Endodermal cell (in vitro differentiated cells): ENCODE results near the gene PHETA2. TPM values are rescaled to one million over a fixed set of nuclear protein-coding genes. Genes with fewer than 3 reads are reported as not detected.

Experiments
- DNase-seq: peaks from one replicate; pipeline ENCODE4 v3.0.0-alpha.2; 2017
- H3K27ac ChIP-seq: 2 replicates; pipeline ENCODE4 v1.5.1; 2013; ENCODE audit warnings: mild to moderate bottlenecking, low read depth, low read length, moderate library complexity
- H3K27me3 ChIP-seq: 2 replicates; pipeline ENCODE4 v1.6.1; 2013; ENCODE audit warnings: mild to moderate bottlenecking, low read length, moderate library complexity; ENCODE audit not compliant: insufficient read depth, control insufficient read depth, poor library complexity, severe bottlenecking
- H3K36me3 ChIP-seq: 2 replicates; pipeline ENCODE4 v1.7.0; 2013; ENCODE audit warnings: mild to moderate bottlenecking, low read length, moderate library complexity; ENCODE audit not compliant: control insufficient read depth, insufficient read depth
- H3K4me1 ChIP-seq: one replicate; pipeline ENCODE4 v1.7.0; 2013; ENCODE audit warnings: low read length; ENCODE audit not compliant: control insufficient read depth, insufficient read depth
- H3K4me3 ChIP-seq: 2 replicates; pipeline ENCODE4 v1.5.1; 2013; ENCODE audit warnings: mild to moderate bottlenecking, low read length, moderate library complexity
- H3K9ac ChIP-seq: 2 replicates; pipeline ENCODE4 v1.6.1; 2013; ENCODE audit warnings: mild to moderate bottlenecking, low read length, moderate library complexity; ENCODE audit not compliant: poor library complexity, severe bottlenecking; ENCODE audit errors: extremely low read depth
- H3K9me3 ChIP-seq: 2 replicates; pipeline ENCODE4 v1.6.1; 2013; ENCODE audit warnings: mild to moderate bottlenecking, low read length, moderate library complexity; ENCODE audit not compliant: control insufficient read depth
- H3K27ac Mint-ChIP-seq: 2 replicates; pipeline ENCODE4 v1.8.0; 2020; ENCODE audit warnings: mixed read lengths
- H3K27me3 Mint-ChIP-seq: 2 replicates; pipeline ENCODE4 v1.8.0; 2021; ENCODE audit warnings: mild to moderate bottlenecking, mixed read lengths; ENCODE audit not compliant: insufficient read depth
- H3K36me3 Mint-ChIP-seq: 2 replicates; pipeline ENCODE4 v1.8.0; 2020; ENCODE audit warnings: low read depth, mixed read lengths
- H3K4me1 Mint-ChIP-seq: 2 replicates; pipeline ENCODE4 v1.8.0; 2020; ENCODE audit warnings: mixed read lengths
- H3K4me3 Mint-ChIP-seq: 2 replicates; pipeline ENCODE4 v1.8.0; 2020; ENCODE audit warnings: mild to moderate bottlenecking, moderate library complexity, mixed read lengths
- H3K9me3 Mint-ChIP-seq: 2 replicates; pipeline ENCODE4 v1.8.0; 2020; ENCODE audit warnings: mild to moderate bottlenecking, mixed read lengths
- WGBS, 2 experiments: methylation state at CpG; one replicate each; pipeline versions ENCODE4 v1.1.5 to v1.1.7; 2013; ENCODE audit warnings: missing lambda C conversion rate in 2 of 2, mixed read lengths in 1 of 2; ENCODE audit not compliant: insufficient coverage in 1 of 2, insufficient read length in 1 of 2; 5-methylcytosine and 5-hydroxymethylcytosine counted together
- total RNA-seq, 2 donors: library from RNA; stranded (reverse); fragmentation: NEBNext Ultra II Directional in 1 of 2; extraction: Animal tissue kit (Norgen Biotek cat#: 25700) in 1 of 2; gene quantifications; 2 replicates in 1 of 2; 3 replicates in 1 of 2; pipeline ENCODE4 v1.2.1, GENCODE V29; 2021
- TF ChIP-seq, protein P1 (sequence below): fragments of 200-600 bp; sonication (generic); conservative IDR thresholded peaks from 2 replicates; pipeline ENCODE4 v1.5.0; 2021; ENCODE audit warnings: antibody characterized with exemption, mild to moderate bottlenecking

Gene PHETA2
- total RNA-seq, 2 donors from 2014 or later, result 8.1 to 9.0 TPM

DNA sequence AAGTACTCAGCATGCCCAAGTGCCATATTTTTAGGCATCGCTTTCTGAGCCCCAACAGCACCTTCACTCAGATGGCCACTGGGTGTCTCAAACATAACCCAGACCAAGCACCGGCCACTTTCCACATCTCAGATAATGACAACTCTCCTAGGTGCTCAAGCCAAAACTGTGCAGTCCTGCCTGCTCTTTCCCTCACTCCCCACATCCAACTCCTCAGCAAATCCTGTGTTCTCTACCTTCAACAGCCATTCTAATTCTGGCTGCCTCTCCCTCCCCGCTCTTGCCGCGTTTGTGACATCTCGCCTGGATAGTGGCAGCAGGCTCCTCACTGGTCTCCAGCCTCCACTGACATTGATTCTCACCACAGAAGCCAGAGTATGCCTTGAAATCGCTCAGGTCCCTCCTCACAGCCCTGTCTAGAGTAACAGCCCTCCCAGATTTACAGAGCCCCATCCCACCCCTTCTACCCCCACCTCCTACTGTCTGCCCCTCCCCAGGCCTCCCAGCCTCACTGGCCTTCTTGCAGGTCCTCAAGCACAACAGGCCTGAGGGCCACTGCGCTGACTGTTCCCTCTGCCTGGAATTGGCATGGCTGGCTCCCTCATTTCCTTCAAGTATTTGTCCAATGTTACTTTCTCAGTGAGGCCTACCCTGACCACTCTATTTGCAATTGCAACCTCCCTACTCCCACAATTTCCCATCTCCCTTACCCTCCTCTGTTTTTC is 1.3 kb upstream of the PHETA2 start:
- Histone ChIP-seq H3K9ac (no peak overlapping the region), H3K27ac (no peak overlapping the region), H3K9me3 (no peaks in the 10 kb centered on the region), H3K27me3 (no peaks in the 10 kb centered on the region), H3K4me1 (no peaks in the 10 kb centered on the region), H3K4me3 (no peak overlapping the region), H3K36me3 (no peaks in the 10 kb centered on the region)
- no peak for DNase-seq
- H3K4me1 Mint-ChIP-seq, result peaks cover 8% of the 10 kb centered on the region
- peaks cover 8% of the 10 kb centered on the region for H3K36me3 Mint-ChIP-seq
- H3K4me3 Mint-ChIP-seq, result peak overlapping the region; percentile 48
- H3K9me3 Mint-ChIP-seq, result no peaks in the 10 kb centered on the region
- WGBS, 2 experiments, result 82 to 83% methylated on average over 7 to 8 of the region's 8 CpGs
- H3K27ac Mint-ChIP-seq, result no peak overlapping the region
- TF ChIP-seq, protein P1, sequence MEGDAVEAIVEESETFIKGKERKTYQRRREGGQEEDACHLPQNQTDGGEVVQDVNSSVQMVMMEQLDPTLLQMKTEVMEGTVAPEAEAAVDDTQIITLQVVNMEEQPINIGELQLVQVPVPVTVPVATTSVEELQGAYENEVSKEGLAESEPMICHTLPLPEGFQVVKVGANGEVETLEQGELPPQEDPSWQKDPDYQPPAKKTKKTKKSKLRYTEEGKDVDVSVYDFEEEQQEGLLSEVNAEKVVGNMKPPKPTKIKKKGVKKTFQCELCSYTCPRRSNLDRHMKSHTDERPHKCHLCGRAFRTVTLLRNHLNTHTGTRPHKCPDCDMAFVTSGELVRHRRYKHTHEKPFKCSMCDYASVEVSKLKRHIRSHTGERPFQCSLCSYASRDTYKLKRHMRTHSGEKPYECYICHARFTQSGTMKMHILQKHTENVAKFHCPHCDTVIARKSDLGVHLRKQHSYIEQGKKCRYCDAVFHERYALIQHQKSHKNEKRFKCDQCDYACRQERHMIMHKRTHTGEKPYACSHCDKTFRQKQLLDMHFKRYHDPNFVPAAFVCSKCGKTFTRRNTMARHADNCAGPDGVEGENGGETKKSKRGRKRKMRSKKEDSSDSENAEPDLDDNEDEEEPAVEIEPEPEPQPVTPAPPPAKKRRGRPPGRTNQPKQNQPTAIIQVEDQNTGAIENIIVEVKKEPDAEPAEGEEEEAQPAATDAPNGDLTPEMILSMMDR, result peak; percentile 49
- peaks cover 9% of the 10 kb centered on the region for H3K27me3 Mint-ChIP-seq

DNA sequence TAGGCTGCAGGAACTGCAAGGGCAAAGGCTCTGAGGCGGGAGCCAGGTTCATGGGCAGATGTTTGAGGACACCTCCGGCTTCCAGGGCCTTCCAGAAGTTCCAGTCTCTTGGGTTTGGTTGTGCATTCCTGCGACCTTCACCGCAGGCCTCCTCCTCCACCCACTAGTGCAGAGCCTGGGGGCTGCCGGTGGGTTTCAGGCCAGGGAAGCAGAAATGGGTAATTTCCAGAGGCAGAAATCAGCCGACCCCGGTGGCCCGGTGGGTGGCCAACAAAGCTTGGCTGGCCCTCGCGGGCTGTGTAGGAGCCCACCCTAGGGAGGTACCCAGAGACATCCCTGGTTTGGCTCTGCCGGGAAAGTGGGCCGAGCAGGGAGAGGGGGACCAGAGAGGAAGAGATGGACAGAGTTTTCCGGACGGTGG is 417 bp upstream of the PHETA2 start:
- H3K4me3 ChIP-seq, result no peak overlapping the region
- Mint-ChIP-seq H3K4me3 (peak overlapping the region; percentile 48), H3K27me3 (peaks cover 9% of the 10 kb centered on the region), H3K9me3 (no peaks in the 10 kb centered on the region), H3K27ac (no peak overlapping the region), H3K4me1 (peaks cover 8% of the 10 kb centered on the region), H3K36me3 (peaks cover 3% of the 10 kb centered on the region)
- no peaks in the 10 kb centered on the region for H3K4me1 ChIP-seq
- TF ChIP-seq, protein P1, result no peak
- no peaks in the 10 kb centered on the region for H3K27me3 ChIP-seq
- no peak overlapping the region for H3K9ac ChIP-seq
- H3K9me3 ChIP-seq, result no peaks in the 10 kb centered on the region
- no peak overlapping the region for H3K27ac ChIP-seq
- WGBS, 2 experiments, result 87 to 92% methylated on average over 6 to 14 of the region's 14 CpGs
- no peaks in the 10 kb centered on the region for H3K36me3 ChIP-seq
- no peak for DNase-seq

DNA sequence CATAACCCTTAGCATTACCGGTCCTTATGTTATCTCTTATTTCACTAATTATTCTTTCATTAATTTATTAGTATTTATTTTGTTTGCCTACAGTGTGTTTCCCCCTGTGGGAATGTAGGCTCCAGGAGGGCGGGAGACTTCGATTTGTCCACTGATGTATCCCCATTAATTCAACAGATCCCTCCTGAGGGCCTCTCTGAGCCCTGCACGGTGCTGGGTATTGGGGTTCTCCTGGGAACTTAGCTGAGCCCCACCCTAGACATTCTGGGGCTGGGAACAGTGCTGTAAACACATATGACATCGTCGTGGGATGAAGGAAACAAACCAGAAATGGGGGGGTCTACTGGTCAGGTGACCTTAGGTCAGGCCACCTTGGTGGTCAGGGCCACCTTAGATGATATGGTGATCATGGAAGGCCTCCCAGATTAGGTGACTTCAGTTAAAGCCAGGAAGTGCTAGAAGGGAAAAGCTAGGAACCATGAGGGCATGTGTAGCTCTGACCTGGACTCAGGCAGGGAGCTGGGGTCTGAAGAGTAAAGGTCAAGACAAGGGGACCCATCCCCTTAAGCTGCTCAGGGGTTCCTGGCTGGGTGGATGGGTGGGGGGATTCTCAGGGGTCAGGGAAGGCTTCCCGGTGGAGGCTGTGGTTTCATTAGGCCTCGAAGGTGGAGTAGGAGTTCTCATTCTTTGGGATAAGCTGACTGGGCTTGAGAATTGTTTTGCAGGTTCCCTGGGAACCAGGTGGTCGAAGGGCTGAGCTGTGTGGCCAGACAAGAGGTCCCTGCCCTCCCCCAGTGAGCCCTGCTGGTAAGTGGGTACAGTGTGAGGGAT is 1.0 kb downstream of the PHETA2 start:
- H3K27me3 Mint-ChIP-seq, result peaks cover 9% of the 10 kb centered on the region
- H3K27ac ChIP-seq, result no peak overlapping the region
- WGBS, 2 experiments, result 92 to 100% methylated on average over 6 to 8 of the region's 9 CpGs
- H3K4me3 Mint-ChIP-seq, result peak overlapping the region; percentile 48
- H3K9ac ChIP-seq, result no peak overlapping the region
- H3K36me3 ChIP-seq, result no peaks in the 10 kb centered on the region
- H3K4me1 Mint-ChIP-seq, result peaks cover 11% of the 10 kb centered on the region
- H3K4me3 ChIP-seq, result no peak overlapping the region
- H3K4me1 ChIP-seq, result no peaks in the 10 kb centered on the region
- no peaks in the 10 kb centered on the region for H3K27me3 ChIP-seq
- DNase-seq, result no peak
- H3K36me3 Mint-ChIP-seq, result peaks cover 3% of the 10 kb centered on the region
- no peaks in the 10 kb centered on the region for H3K9me3 Mint-ChIP-seq
- TF ChIP-seq, protein P1, result no peak
- peak overlapping the region; percentile 52 for H3K27ac Mint-ChIP-seq
- H3K9me3 ChIP-seq, result no peaks in the 10 kb centered on the region
